ENCODE results near the gene ZNF438.

ZNF438 gene

GRCh38 chr10:31013331-31013730 lies 18.3 kb downstream of the ZNF438 start:
- no peak for DNase-seq (ENCODE audit: low spot score)

- DNase-seq (ENCODE audit: low spot score): no peak
These were observed 20.0 kb downstream of the ZNF438 start for GRCh38 chr10:31011665-31012022.

- DNase-seq (ENCODE audit: low spot score): no peak
These were observed 20.5 kb downstream of the ZNF438 start for GRCh38 chr10:31011017-31011664.

GRCh38 chr10:31010062-31010461 lies 21.6 kb downstream of the ZNF438 start:
- DNase-seq (ENCODE audit: low spot score): no peak

- DNase-seq (ENCODE audit: low spot score): no peak
These were observed 25.8 kb downstream of the ZNF438 start for GRCh38 chr10:31005895-31006294.

GRCh38 chr10:31004611-31005193 lies 27.0 kb downstream of the ZNF438 start:
- no peak for DNase-seq (ENCODE audit: low spot score)

- DNase-seq (ENCODE audit: low spot score): no peak
These were observed 29.9 kb downstream of the ZNF438 start for GRCh38 chr10:31001740-31002139.

GRCh38 chr10:31000867-31001266 lies 30.8 kb downstream of the ZNF438 start:
- no peak for DNase-seq (ENCODE audit: low spot score)

GRCh38 chr10:31000071-31000782 lies 31.4 kb downstream of the ZNF438 start:
- DNase-seq (ENCODE audit: low spot score): no peak

- DNase-seq (ENCODE audit: low spot score): no peak
These were observed 32.5 kb downstream of the ZNF438 start for GRCh38 chr10:30999070-30999712.

GRCh38 chr10:30997536-30998235 lies 34.0 kb downstream of the ZNF438 start:
- DNase-seq (ENCODE audit: low spot score): no peak

- DNase-seq (ENCODE audit: low spot score): no peak
These were observed 35.1 kb downstream of the ZNF438 start for GRCh38 chr10:30996481-30997005.

GRCh38 chr10:30995081-30995770 lies 36.4 kb downstream of the ZNF438 start:
- DNase-seq (ENCODE audit: low spot score): no peak

GRCh38 chr10:30993155-30993554 lies 38.5 kb downstream of the ZNF438 start:
- no peak for DNase-seq (ENCODE audit: low spot score)

GRCh38 chr10:30992681-30993080 lies 39.0 kb downstream of the ZNF438 start:
- no peak for DNase-seq (ENCODE audit: low spot score)

GRCh38 chr10:30991647-30992011 lies 40.0 kb downstream of the ZNF438 start:
- no peak for DNase-seq (ENCODE audit: low spot score)

- no peak for DNase-seq (ENCODE audit: low spot score)
These were observed 40.6 kb downstream of the ZNF438 start for GRCh38 chr10:30990971-30991646.

- no peak for DNase-seq (ENCODE audit: low spot score)
These were observed 41.3 kb downstream of the ZNF438 start for GRCh38 chr10:30990351-30990750.

GRCh38 chr10:30988831-30989435 lies 42.7 kb downstream of the ZNF438 start:
- DNase-seq (ENCODE audit: low spot score): no peak

- no peak for DNase-seq (ENCODE audit: low spot score)
These were observed 44.2 kb downstream of the ZNF438 start for GRCh38 chr10:30987463-30987862.
